Nephron (organoid): ENCODE measurements around the gene PIGU.

Source experiments
- H3K27ac Mint-ChIP-seq, 3 experiments: 2 replicates each; pipeline ENCODE4 v1.8.0; 2020; ENCODE audit warnings: mixed read lengths in 3 of 3, mild to moderate bottlenecking in 2 of 3, moderate library complexity in 1 of 3
- H3K27me3 Mint-ChIP-seq: 2 replicates; pipeline ENCODE4 v1.8.0; 2021; ENCODE audit warnings: low read depth, mild to moderate bottlenecking, moderate library complexity, mixed read lengths
- H3K36me3 Mint-ChIP-seq: 2 replicates; pipeline ENCODE4 v1.8.0; 2020; ENCODE audit warnings: low read depth, mixed read lengths
- H3K4me1 Mint-ChIP-seq: 2 replicates; pipeline ENCODE4 v1.8.0; 2020; ENCODE audit warnings: mixed read lengths
- H3K4me3 Mint-ChIP-seq, 3 experiments: 2 replicates each; pipeline ENCODE4 v1.8.0; 2020; ENCODE audit warnings: mild to moderate bottlenecking in 3 of 3, mixed read lengths in 3 of 3, moderate library complexity in 2 of 3
- H3K9me3 Mint-ChIP-seq: 2 replicates; pipeline ENCODE4 v1.8.0; 2020; ENCODE audit warnings: mixed read lengths
- TF ChIP-seq, protein P1 (sequence below), 3 experiments: fragments of 200-600 bp; sonication (generic); IDR thresholded peaks; one replicate each; pipeline ENCODE4 v1.5.0; 2021; ENCODE audit warnings: antibody characterized with exemption in 3 of 3; ENCODE audit not compliant: unreplicated experiment in 3 of 3

The PIGU gene

DNA sequence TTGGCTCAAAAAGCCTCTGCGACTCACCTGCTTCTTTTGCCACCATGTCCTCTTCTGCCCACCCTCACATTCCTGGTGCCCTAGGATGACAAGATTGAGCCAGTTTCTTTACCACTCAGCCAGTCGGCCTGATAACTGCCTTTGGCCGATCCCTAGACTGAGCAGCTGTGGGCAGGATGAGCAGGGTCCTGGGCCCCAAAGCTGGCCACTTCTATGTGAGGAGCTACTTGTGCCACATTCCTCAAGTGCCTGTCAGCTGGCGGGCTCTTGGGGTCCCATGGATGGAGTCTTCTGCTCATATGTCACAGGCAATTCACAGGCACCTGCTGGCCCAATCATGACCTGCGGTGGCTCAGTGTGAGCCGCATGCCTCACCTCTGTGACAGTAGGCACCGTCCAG lies 144.1 kb downstream of the PIGU start:
- Mint-ChIP-seq H3K36me3 (peaks cover 58% of the 10 kb centered on the region), H3K27ac (no peak overlapping the region), H3K9me3 (no peaks in the 10 kb centered on the region), H3K27me3 (no peaks in the 10 kb centered on the region), H3K4me3 (no peak overlapping the region), H3K4me1 (no peaks in the 10 kb centered on the region)
- TF ChIP-seq, protein P1, sequence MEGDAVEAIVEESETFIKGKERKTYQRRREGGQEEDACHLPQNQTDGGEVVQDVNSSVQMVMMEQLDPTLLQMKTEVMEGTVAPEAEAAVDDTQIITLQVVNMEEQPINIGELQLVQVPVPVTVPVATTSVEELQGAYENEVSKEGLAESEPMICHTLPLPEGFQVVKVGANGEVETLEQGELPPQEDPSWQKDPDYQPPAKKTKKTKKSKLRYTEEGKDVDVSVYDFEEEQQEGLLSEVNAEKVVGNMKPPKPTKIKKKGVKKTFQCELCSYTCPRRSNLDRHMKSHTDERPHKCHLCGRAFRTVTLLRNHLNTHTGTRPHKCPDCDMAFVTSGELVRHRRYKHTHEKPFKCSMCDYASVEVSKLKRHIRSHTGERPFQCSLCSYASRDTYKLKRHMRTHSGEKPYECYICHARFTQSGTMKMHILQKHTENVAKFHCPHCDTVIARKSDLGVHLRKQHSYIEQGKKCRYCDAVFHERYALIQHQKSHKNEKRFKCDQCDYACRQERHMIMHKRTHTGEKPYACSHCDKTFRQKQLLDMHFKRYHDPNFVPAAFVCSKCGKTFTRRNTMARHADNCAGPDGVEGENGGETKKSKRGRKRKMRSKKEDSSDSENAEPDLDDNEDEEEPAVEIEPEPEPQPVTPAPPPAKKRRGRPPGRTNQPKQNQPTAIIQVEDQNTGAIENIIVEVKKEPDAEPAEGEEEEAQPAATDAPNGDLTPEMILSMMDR (IDR thresholded peaks at IDR 0.05; ENCODE audit: unreplicated experiment in 3 of 3): no peak

DNA sequence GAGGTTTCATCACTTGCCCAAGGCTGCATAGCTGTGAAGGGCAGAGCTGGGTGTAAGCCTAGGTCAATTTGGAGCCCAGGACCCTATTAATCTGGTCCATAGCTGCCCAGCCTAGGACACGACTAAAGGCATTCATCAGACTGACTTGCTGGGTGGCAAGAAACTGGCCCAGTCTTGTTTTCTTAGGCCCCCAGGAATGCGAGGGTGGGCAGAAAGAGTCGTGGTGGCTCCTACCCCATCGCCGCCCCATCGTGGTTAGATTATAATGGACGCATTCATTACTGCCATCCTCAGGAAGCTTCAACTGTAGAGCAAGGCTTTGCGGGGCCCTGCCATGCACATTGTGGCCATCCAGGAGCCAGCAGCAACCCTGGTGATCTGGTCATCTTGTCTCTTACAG lies 144.6 kb downstream of the PIGU start:
- Mint-ChIP-seq H3K36me3 (peaks cover 57% of the 10 kb centered on the region), H3K4me3 (no peak overlapping the region), H3K27me3 (no peaks in the 10 kb centered on the region), H3K9me3 (no peaks in the 10 kb centered on the region), H3K27ac (no peak overlapping the region), H3K4me1 (no peaks in the 10 kb centered on the region)
- TF ChIP-seq, protein P1 (IDR thresholded peaks at IDR 0.05; ENCODE audit: unreplicated experiment in 3 of 3): no peak

DNA sequence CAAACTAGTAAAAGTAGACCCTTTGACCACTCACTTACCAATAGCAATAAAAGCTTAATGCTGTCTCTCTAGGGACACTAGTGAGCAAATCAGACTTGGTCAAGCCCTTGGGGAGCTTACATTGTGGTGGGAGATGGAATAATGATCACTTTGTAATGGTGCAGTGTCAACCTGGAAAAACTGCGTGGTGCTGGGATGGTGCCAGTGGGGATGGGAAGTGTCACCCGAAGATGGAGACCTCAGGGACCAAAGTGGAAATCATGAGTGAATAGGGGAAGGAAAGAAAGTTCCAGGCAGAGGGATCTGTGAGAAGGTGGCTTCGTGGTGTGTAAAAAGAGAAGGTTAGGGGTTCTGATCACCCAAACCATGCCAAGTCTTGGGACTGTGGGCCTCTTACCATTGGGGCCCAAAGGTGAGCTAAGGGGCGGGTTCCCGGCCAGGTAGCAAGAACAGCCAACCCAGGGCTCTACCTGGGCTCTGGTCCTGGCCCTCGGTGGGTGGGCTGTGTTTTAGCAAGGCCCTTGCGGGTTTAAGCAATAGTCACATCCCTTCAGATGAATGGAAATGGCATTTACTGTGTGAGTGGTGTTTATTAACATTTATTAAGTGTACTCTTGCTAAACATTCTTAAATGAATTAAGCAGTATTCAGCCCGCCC lies 145.2 kb downstream of the PIGU start:
- H3K4me3 Mint-ChIP-seq: no peak overlapping the region
- H3K27me3 Mint-ChIP-seq: no peaks in the 10 kb centered on the region
- H3K9me3 Mint-ChIP-seq: no peaks in the 10 kb centered on the region
- TF ChIP-seq, protein P1 (IDR thresholded peaks at IDR 0.05; ENCODE audit: unreplicated experiment in 3 of 3): no peak
- H3K36me3 Mint-ChIP-seq: peaks cover 56% of the 10 kb centered on the region
- H3K4me1 Mint-ChIP-seq: peaks cover 3% of the 10 kb centered on the region
- peak overlapping the region in 1 of 3 experiments; percentile 0 for H3K27ac Mint-ChIP-seq

DNA sequence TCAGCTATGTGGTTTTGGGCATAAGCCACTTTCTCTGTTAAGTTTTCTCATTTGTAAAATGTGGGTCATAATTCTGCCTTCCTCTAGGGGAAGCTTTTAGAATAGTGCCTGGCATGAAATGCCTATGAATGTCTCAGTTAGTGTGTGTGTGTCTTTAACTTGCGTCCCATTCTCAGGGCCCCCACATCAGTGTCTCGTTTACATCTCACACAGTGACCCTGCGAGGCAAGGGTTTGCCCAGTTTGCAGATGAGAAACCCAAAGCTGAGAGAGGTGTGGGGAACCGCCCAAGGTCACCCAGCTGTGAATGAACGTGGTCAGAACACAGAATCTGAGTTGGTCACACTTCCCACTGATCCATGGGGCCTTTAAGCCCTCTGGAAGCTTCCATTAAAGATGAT lies 146.6 kb downstream of the PIGU start:
- no peaks in the 10 kb centered on the region for H3K9me3 Mint-ChIP-seq
- no peak overlapping the region for H3K4me3 Mint-ChIP-seq
- TF ChIP-seq, protein P1 (IDR thresholded peaks at IDR 0.05; ENCODE audit: unreplicated experiment in 3 of 3): no peak
- peaks cover 60% of the 10 kb centered on the region for H3K36me3 Mint-ChIP-seq
- peak overlapping the region in 1 of 3 experiments; percentile 61 for H3K27ac Mint-ChIP-seq
- H3K4me1 Mint-ChIP-seq: peaks cover 17% of the 10 kb centered on the region
- H3K27me3 Mint-ChIP-seq: no peaks in the 10 kb centered on the region

DNA sequence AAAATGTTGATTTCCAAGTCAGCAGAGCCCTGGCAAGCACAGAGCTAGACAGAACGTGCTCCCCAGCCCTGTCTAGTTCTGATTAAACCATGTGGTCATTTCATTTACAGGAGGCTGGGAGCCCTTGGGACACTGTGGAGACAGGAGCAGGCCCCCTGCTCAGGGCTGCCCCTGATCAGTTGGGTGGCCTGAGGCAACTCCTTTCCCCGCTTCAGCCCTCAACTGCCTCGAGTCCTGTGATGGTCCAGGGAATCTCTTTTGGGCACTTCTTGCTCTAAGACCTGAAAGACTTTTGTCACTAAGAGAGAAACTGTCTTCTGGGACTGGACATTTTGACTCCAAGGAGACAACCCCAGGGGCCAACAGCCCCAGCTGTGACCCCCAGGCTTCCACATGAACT lies 147.2 kb downstream of the PIGU start:
- no peaks in the 10 kb centered on the region for H3K9me3 Mint-ChIP-seq
- no peak overlapping the region for H3K4me3 Mint-ChIP-seq
- no peaks in the 10 kb centered on the region for H3K27me3 Mint-ChIP-seq
- H3K4me1 Mint-ChIP-seq: peaks cover 23% of the 10 kb centered on the region
- TF ChIP-seq, protein P1 (IDR thresholded peaks at IDR 0.05; ENCODE audit: unreplicated experiment in 3 of 3): no peak
- peaks cover 58% of the 10 kb centered on the region for H3K36me3 Mint-ChIP-seq
- no peak overlapping the region for H3K27ac Mint-ChIP-seq

DNA sequence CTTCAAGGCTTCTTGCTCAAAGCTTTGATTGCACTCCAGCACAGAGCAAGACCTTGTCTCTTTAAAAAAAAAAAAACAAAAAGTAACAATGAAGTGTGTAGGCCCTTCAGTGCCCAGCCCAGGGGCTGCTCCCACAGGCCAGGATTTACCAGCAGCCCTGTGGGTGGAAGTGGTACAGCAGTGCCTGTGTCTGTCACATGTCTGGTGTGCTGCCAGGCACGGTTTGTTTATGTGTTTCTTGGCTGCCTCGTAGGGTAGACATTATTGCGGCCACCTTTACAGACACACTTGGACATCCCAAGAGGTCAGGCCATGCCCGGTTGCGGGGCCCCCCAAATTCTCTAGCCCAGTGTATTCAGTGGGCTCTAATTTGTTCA lies 148.0 kb downstream of the PIGU start:
- peaks cover 30% of the 10 kb centered on the region for H3K4me1 Mint-ChIP-seq
- TF ChIP-seq, protein P1 (IDR thresholded peaks at IDR 0.05; ENCODE audit: unreplicated experiment in 3 of 3): no peak
- H3K4me3 Mint-ChIP-seq: no peak overlapping the region
- H3K36me3 Mint-ChIP-seq: peaks cover 50% of the 10 kb centered on the region
- H3K27me3 Mint-ChIP-seq: no peaks in the 10 kb centered on the region
- H3K9me3 Mint-ChIP-seq: no peaks in the 10 kb centered on the region
- no peak overlapping the region for H3K27ac Mint-ChIP-seq
